Measurements from ENCODE around the gene TUBG2. TPM values are rescaled to one million over a fixed set of nuclear protein-coding genes. Genes with fewer than 3 reads are reported as not detected.

The TUBG2 gene
- polyA plus RNA-seq, 1 donor, result 16.2 TPM

DNA sequence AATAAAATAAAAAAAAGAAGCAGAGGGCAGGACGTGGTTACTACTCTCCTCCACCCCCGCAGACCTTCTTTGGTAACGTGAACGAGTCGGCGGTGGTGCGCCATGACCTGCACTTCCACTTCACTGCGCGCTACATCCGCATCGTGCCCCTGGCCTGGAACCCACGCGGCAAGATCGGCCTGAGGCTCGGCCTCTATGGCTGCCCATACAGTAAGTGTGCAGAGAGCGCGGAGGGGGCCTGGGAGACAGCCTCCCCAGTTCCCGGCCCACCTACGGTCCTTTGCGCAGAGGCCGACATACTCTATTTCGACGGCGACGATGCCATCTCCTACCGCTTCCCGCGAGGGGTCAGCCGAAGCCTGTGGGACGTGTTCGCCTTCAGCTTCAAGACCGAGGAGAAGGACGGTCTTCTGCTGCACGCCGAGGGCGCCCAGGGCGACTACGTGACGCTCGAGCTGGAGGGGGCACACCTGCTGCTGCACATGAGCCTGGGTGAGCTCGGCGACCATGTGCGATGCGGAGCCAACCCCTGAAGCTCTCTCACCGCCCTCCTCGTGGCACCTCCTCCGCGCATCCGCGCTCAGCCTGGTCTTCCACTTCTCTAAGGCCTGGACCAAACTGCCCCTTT, 26.0 kb downstream of the TUBG2 start:
- Histone ChIP-seq H3K4me3 (ENCODE audit: low read length) (no peak overlapping the region), H3K4me1 (ENCODE audit: control insufficient read depth, insufficient read depth, low read length) (peaks cover 61% of the 10 kb centered on the region)

DNA sequence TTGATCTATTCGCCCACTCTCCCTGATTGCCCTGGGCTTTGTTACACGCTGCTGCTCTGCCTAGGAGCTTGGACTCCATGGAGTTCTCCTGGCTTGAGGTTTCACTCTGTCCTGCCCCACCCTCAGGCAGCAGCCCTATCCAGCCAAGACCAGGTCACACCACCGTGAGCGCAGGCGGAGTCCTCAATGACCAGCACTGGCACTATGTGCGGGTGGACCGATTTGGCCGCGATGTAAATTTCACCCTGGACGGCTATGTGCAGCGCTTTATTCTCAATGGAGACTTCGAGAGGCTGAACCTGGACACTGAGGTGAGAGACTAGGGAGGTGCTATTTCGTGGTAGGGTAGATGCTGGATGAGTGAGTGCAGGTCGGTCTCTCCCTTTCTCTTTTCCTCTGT, 26.7 kb downstream of the TUBG2 start:
- Histone ChIP-seq H3K36me3 (ENCODE audit: control insufficient read depth, insufficient read depth, low read length) (no peaks in the 10 kb centered on the region), H3K4me3 (ENCODE audit: low read length) (no peak overlapping the region), H3K4me1 (ENCODE audit: control insufficient read depth, insufficient read depth, low read length) (peaks cover 54% of the 10 kb centered on the region), H3K27ac (ENCODE audit: low read length) (no peak overlapping the region), H3K9me3 (ENCODE audit: control insufficient read depth, low read depth, low read length) (peaks cover 5% of the 10 kb centered on the region), H3K27me3 (ENCODE audit: control insufficient read depth, insufficient read depth, low read length) (peaks cover 84% of the 10 kb centered on the region)
- DNase-seq, result peak in 1 of 2 donors; percentile 22
- WGBS (ENCODE audit: insufficient coverage, low lambda C conversion rate), result no CpG with 5 or more reads among the region's 14 CpGs

More for the DNA sequence above, 26.0 kb downstream of the TUBG2 start:
- H3K27me3 ChIP-seq (ENCODE audit: control insufficient read depth, insufficient read depth, low read length), result peaks cover 90% of the 10 kb centered on the region
- no peak overlapping the region for H3K27ac ChIP-seq (ENCODE audit: low read length)
- peaks cover 9% of the 10 kb centered on the region for H3K9me3 ChIP-seq (ENCODE audit: control insufficient read depth, low read depth, low read length)
- no peaks in the 10 kb centered on the region for H3K36me3 ChIP-seq (ENCODE audit: control insufficient read depth, insufficient read depth, low read length)
- peak in 1 of 2 donors; percentile 29 for DNase-seq
- WGBS (ENCODE audit: insufficient coverage, low lambda C conversion rate), result no CpG with 5 or more reads among the region's 50 CpGs

DNA sequence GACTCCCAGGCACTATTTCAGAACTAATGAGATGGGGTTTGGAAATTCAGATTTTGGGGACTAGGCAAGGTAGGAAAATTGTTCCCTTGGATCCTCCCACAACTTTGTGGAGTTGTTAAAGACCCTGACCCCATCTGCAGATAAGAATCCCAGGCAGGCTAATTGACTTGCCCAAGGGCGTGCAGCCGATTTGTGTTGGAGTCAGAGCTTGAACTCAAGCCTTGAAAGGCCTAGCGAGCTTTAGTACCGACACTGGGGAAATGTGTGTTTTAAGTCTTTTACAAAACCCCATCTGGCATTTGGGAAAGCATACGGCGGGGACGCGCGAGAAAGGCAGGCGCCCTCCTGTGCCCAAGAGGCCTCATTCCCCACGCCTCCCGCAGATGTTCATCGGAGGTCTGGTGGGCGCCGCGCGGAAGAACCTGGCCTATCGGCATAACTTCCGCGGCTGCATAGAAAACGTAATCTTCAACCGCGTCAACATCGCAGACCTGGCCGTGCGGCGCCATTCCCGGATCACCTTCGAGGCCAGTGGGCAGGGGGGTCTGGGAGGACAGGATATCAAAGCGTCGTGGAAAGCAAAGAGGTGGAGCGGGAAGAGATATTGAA, 27.5 kb downstream of the TUBG2 start:
- Histone ChIP-seq H3K36me3 (ENCODE audit: control insufficient read depth, insufficient read depth, low read length) (no peaks in the 10 kb centered on the region), H3K27ac (ENCODE audit: low read length) (no peak overlapping the region)
- WGBS (ENCODE audit: insufficient coverage, low lambda C conversion rate), result no CpG with 5 or more reads among the region's 32 CpGs

DNA sequence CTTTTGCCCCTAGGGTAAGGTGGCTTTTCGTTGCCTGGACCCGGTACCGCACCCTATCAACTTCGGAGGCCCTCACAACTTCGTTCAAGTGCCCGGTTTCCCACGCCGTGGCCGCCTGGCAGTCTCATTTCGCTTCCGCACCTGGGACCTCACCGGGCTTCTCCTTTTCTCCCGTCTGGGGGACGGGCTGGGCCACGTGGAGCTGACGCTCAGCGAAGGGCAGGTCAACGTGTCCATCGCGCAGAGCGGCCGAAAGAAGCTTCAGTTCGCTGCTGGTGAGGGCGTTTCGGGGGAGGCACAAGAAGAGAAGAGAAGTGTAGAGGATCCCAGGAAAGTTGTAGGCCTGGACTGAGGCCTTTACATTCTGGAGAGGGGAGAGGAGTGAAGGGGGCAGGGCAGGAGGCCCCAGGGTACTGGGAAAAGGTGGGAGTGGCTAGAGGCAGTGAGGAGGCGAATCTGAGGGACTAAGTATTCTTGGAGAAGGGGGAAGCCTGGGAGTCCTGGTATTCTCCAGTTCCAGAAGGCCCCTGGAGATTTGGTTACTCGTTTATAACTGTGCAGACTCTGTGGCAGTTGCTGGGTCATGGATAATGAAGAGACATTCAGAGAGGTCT, 28.7 kb downstream of the TUBG2 start:
- H3K27ac ChIP-seq (ENCODE audit: low read length), result no peak overlapping the region
- H3K4me3 ChIP-seq (ENCODE audit: low read length), result no peak overlapping the region
- DNase-seq, result no peak
- H3K36me3 ChIP-seq (ENCODE audit: control insufficient read depth, insufficient read depth, low read length), result peaks cover 5% of the 10 kb centered on the region
- peaks cover 40% of the 10 kb centered on the region for H3K4me1 ChIP-seq (ENCODE audit: control insufficient read depth, insufficient read depth, low read length)
- H3K9me3 ChIP-seq (ENCODE audit: control insufficient read depth, low read depth, low read length), result peaks cover 5% of the 10 kb centered on the region
- WGBS (ENCODE audit: insufficient coverage, low lambda C conversion rate), result 20% methylated on average over 2 of the region's 27 CpGs
- H3K27me3 ChIP-seq (ENCODE audit: control insufficient read depth, insufficient read depth, low read length), result peaks cover 67% of the 10 kb centered on the region

More for the DNA sequence above, 27.5 kb downstream of the TUBG2 start:
- Histone ChIP-seq H3K4me3 (ENCODE audit: low read length) (no peak overlapping the region), H3K9me3 (ENCODE audit: control insufficient read depth, low read depth, low read length) (peaks cover 5% of the 10 kb centered on the region), H3K27me3 (ENCODE audit: control insufficient read depth, insufficient read depth, low read length) (peaks cover 79% of the 10 kb centered on the region), H3K4me1 (ENCODE audit: control insufficient read depth, insufficient read depth, low read length) (peaks cover 49% of the 10 kb centered on the region)
- no peak for DNase-seq

DNA sequence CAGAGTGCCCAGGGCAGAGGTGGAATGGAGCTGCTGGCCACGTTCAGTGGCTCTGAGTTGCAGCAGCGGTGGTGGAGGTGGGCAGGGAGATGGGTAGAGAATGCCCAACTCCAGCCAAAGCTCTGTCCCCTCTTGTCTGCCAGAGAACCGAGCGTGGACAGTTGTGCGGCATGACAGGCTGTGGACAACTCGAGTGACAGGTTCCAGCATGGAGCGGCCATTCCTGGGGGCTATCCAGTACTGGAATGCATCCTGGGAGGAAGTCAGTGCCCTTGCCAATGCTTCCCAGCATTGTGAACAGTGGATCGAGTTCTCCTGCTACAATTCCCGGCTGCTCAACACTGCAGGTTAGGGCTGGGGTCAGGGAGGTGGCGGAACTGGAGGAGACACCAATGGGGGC, 31.5 kb downstream of the TUBG2 start:
- Histone ChIP-seq H3K36me3 (ENCODE audit: control insufficient read depth, insufficient read depth, low read length) (peaks cover 11% of the 10 kb centered on the region), H3K4me1 (ENCODE audit: control insufficient read depth, insufficient read depth, low read length) (peaks cover 16% of the 10 kb centered on the region)

DNA sequence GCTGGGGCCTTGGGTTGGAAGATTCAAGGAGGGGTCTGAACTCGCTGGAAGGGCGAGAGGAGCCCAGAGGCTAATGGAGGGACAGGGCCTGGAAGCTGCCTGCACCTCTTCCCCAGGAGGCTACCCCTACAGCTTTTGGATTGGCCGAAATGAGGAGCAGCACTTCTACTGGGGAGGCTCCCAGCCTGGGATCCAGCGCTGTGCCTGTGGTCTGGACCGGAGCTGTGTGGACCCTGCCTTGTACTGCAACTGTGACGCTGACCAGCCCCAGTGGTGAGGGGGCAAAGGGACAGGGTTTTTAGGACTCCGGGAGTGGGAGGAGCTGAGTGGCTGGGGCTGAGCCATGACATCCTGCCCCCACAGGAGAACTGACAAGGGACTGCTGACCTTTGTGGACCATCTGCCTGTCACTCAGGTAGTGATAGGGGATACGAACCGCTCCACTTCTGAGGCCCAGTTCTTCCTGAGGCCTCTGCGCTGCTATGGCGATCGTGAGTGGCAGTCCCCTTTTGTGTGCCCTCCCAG, 32.0 kb downstream of the TUBG2 start:
- no peak for DNase-seq
- Histone ChIP-seq H3K27me3 (ENCODE audit: control insufficient read depth, insufficient read depth, low read length) (peaks cover 34% of the 10 kb centered on the region), H3K4me3 (ENCODE audit: low read length) (no peak overlapping the region), H3K9me3 (ENCODE audit: control insufficient read depth, low read depth, low read length) (no peaks in the 10 kb centered on the region), H3K4me1 (ENCODE audit: control insufficient read depth, insufficient read depth, low read length) (peaks cover 16% of the 10 kb centered on the region), H3K27ac (ENCODE audit: low read length) (no peak overlapping the region), H3K36me3 (ENCODE audit: control insufficient read depth, insufficient read depth, low read length) (peaks cover 11% of the 10 kb centered on the region)
- no CpG with 5 or more reads among the region's 12 CpGs for WGBS (ENCODE audit: insufficient coverage, low lambda C conversion rate)

More for the DNA sequence above, 31.5 kb downstream of the TUBG2 start:
- peaks cover 39% of the 10 kb centered on the region for H3K27me3 ChIP-seq (ENCODE audit: control insufficient read depth, insufficient read depth, low read length)
- no peak for DNase-seq
- no peaks in the 10 kb centered on the region for H3K9me3 ChIP-seq (ENCODE audit: control insufficient read depth, low read depth, low read length)
- H3K4me3 ChIP-seq (ENCODE audit: low read length), result no peak overlapping the region
- H3K27ac ChIP-seq (ENCODE audit: low read length), result no peak overlapping the region
- no CpG with 5 or more reads among the region's 10 CpGs for WGBS (ENCODE audit: insufficient coverage, low lambda C conversion rate)

DNA sequence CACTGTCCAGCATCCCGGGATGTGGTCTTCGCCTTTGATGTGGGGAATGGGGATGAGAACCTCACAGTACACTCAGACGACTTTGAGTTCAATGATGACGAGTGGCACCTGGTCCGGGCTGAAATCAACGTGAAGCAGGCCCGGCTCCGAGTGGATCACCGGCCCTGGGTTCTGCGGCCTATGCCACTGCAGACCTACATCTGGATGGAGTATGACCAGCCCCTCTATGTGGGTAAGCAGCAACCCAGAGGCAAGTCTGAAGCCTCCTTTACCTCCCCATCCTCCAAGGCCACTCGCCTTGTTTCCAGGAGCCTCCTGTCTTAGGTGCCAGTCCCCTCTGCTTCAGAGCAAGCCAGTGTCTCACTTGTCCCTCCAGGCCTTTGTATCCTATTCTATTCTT, 33.4 kb downstream of the TUBG2 start:
- no CpG with 5 or more reads among the region's 11 CpGs for WGBS (ENCODE audit: insufficient coverage, low lambda C conversion rate)

DNA sequence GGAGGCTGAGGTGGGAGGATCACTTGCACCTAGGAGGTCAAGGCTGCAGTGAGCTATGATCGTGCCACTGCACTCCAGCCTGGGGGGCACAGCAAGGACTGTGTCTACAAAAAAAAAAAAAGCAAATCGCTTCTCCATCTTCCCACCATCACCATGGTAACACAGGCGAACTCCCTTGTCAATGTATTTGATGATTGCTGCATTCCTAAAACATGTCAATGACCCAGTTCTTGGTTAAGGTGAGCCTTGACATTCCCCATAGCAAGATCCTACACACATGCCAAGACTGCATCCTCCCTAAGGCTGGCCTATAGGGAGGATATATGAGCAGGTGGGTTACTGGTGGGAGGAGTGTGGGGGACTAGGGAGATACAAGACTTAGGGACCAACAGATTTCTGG, 35.4 kb downstream of the TUBG2 start:
- no CpG with 5 or more reads among the region's 3 CpGs for whole genome bisulfite sequencing (ENCODE audit: insufficient coverage, low lambda C conversion rate)
- H3K9me3 ChIP-seq (ENCODE audit: control insufficient read depth, low read depth, low read length), result no peaks in the 10 kb centered on the region
- H3K27me3 ChIP-seq (ENCODE audit: control insufficient read depth, insufficient read depth, low read length), result no peaks in the 10 kb centered on the region
- peaks cover 25% of the 10 kb centered on the region for H3K36me3 ChIP-seq (ENCODE audit: control insufficient read depth, insufficient read depth, low read length)
- H3K27ac ChIP-seq (ENCODE audit: low read length), result no peak overlapping the region
- no peaks in the 10 kb centered on the region for H3K4me1 ChIP-seq (ENCODE audit: control insufficient read depth, insufficient read depth, low read length)
- H3K4me3 ChIP-seq (ENCODE audit: low read length), result no peak overlapping the region
- DNase-seq, result no peak

More for the DNA sequence above, 33.4 kb downstream of the TUBG2 start:
- peaks cover 5% of the 10 kb centered on the region for H3K4me1 ChIP-seq (ENCODE audit: control insufficient read depth, insufficient read depth, low read length)
- peaks cover 15% of the 10 kb centered on the region for H3K36me3 ChIP-seq (ENCODE audit: control insufficient read depth, insufficient read depth, low read length)
- no peak for DNase-seq
- H3K9me3 ChIP-seq (ENCODE audit: control insufficient read depth, low read depth, low read length), result no peaks in the 10 kb centered on the region
- H3K27me3 ChIP-seq (ENCODE audit: control insufficient read depth, insufficient read depth, low read length), result peaks cover 20% of the 10 kb centered on the region
- H3K4me3 ChIP-seq (ENCODE audit: low read length), result no peak overlapping the region
- no peak overlapping the region for H3K27ac ChIP-seq (ENCODE audit: low read length)

DNA sequence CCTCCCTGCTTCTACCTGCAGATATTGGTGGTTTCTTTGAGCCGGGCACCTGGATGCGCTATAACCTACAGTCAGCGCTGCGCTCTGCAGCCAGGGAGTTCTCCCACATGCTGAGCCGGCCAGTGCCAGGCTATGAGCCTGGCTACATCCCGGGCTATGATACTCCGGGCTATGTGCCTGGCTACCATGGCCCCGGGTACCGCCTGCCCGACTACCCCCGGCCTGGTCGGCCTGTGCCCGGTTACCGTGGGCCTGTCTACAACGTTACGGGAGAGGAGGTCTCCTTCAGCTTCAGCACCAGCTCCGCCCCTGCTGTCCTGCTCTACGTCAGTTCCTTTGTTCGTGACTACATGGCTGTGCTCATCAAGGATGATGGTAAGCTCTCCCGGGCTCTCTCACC, 36.4 kb downstream of the TUBG2 start:
- H3K36me3 ChIP-seq (ENCODE audit: control insufficient read depth, insufficient read depth, low read length), result peaks cover 32% of the 10 kb centered on the region
- WGBS (ENCODE audit: insufficient coverage, low lambda C conversion rate), result no CpG with 5 or more reads among the region's 20 CpGs

DNA sequence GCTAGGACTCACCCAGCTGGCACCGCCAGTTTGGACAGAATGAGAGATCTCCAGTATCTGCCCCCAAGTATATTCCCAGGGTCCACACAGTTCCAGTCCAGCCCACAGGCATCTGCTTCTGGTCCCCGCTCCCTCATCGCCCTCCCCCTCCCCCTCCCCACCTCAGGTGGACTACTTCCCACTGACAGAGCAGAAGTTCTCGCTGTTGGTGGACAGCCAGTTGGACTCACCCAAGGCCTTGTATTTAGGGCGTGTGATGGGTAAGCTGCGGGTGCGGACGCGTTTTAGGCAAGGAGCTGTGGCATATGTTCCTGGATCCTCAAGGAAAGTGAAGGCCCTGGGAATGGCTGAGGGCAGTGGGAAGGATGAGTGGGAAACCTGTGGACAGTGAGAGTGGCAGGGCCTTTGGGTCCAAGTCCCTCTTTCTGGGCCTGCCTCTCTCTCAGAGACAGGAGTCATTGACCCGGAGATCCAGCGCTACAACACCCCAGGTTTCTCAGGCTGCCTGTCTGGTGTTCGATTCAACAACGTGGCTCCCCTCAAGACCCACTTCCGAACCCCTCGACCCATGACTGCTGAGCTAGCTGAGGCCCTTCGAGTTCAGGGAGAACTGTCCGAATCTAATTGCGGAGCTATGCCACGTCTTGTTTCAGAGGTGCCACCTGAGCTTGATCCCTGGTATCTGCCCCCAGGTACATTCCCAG, 38.2 kb downstream of the TUBG2 start:
- no peak for DNase-seq
- H3K4me1 ChIP-seq (ENCODE audit: control insufficient read depth, insufficient read depth, low read length), result no peaks in the 10 kb centered on the region
- WGBS (ENCODE audit: insufficient coverage, low lambda C conversion rate), result no CpG with 5 or more reads among the region's 19 CpGs

More for the DNA sequence above, 36.4 kb downstream of the TUBG2 start:
- DNase-seq, result no peak
- H3K9me3 ChIP-seq (ENCODE audit: control insufficient read depth, low read depth, low read length), result no peaks in the 10 kb centered on the region
- no peaks in the 10 kb centered on the region for H3K27me3 ChIP-seq (ENCODE audit: control insufficient read depth, insufficient read depth, low read length)
- no peak overlapping the region for H3K27ac ChIP-seq (ENCODE audit: low read length)
- no peaks in the 10 kb centered on the region for H3K4me1 ChIP-seq (ENCODE audit: control insufficient read depth, insufficient read depth, low read length)
- no peak overlapping the region for H3K4me3 ChIP-seq (ENCODE audit: low read length)

More for the DNA sequence above, 38.2 kb downstream of the TUBG2 start:
- Histone ChIP-seq H3K9me3 (ENCODE audit: control insufficient read depth, low read depth, low read length) (no peaks in the 10 kb centered on the region), H3K36me3 (ENCODE audit: control insufficient read depth, insufficient read depth, low read length) (peaks cover 50% of the 10 kb centered on the region), H3K27me3 (ENCODE audit: control insufficient read depth, insufficient read depth, low read length) (no peaks in the 10 kb centered on the region), H3K27ac (ENCODE audit: low read length) (no peak overlapping the region), H3K4me3 (ENCODE audit: low read length) (no peak overlapping the region)

Measured in large intestine (tissue), 3 donors.